ENCODE data around the gene ALG5.

Gene ALG5

DNA sequence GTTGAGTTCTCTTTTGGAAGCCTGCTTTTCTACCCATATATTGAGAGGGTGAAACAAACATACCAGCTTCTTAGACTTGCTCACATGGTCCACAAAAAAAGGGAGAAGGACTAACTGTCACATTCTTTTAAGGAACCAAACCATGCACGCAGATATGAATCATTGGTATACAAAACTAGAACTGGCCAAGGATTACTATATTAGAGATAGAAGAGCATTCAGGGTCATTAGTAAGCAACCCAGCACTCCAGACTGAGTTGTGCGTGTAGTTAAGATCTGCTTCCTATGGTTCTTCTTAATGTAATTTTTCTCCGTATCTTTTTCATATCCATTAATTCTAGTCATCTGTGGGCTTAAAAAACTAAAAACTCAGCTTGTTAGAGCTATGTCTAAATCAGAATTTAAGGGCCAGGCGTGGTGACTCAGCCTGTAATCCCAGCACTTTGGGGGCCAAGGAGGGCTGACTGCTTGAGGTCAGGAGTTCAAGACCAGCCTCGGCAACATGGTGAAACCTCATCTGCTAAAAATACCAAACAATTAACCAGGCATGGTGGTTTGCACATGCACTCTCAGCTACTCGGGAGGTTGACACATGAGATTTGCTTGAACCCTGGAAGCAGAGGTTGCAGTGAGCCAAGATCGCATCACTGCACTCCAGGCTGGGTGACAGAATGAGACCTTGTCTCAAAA lies 19.6 kb downstream of the ALG5 start:
- no peak for DNase-seq (ENCODE audit: low spot score)

- no peak for DNase-seq (ENCODE audit: low spot score)
Observed at GRCh38 chr13:36975172-36975571, 24.0 kb downstream of the ALG5 start.

DNA sequence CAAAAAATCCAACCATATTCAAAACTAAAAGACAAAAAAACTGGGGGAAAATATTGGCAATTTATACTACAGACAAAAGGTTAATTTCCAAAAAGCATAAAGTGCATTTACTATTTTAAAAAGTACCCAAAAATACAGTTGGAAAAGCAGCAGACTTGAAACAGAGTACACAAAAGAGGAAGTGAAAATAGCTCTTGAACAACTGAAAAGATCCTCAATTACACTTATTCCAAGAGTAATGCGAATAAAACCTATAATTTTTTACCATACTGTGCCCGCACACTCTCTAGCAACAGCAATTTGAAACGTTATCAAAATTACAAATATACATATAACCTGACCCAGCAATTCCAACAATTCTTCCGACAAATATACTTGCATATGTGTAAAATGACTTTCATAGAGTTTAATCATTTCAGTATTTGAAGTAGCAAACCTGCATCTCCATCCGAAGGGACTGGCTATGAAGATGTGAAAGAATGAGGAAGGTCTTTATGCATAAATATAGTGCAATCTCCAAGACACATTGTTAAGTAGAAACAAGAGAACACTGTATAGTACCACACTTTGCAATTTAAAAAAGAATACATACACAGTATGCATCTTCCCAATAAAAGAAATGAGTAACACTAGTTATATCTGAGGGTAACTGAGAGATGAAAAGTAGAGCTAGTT lies 25.4 kb downstream of the ALG5 start:
- DNase-seq (ENCODE audit: low spot score) = no peak

GRCh38 chr13:36973009-36973408 lies 26.1 kb downstream of the ALG5 start:
- no peak for DNase-seq (ENCODE audit: low spot score)

GRCh38 chr13:36966404-36966803 lies 32.7 kb downstream of the ALG5 start:
- DNase-seq (ENCODE audit: low spot score) = no peak

- no peak for DNase-seq (ENCODE audit: low spot score)
Observed at GRCh38 chr13:36965767-36966166, 33.4 kb downstream of the ALG5 start.

GRCh38 chr13:36959456-36960116 lies 39.6 kb downstream of the ALG5 start:
- DNase-seq (ENCODE audit: low spot score) = no peak

DNA sequence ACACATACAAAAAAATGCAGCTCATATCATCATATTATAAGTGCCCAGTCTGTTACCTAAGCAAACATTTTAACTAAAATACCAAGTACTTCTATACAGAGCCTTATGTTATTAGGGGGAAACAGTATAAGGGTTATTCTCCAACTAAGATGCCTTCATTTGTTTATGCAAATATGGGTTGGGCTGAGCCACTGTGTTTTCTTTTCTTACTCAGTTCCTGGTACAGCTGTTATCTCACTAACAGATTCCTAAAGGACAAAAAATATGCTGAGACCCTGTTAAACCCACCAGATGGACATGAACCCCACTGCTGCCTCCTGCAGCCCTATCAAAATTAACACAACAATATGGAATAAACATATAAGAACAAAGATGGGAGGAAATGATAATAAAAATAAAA lies 44.6 kb downstream of the ALG5 start:
- DNase-seq (ENCODE audit: low spot score) = no peak

- DNase-seq (ENCODE audit: low spot score) = no peak
Observed at GRCh38 chr13:36950920-36951319, 48.2 kb downstream of the ALG5 start.

DNA sequence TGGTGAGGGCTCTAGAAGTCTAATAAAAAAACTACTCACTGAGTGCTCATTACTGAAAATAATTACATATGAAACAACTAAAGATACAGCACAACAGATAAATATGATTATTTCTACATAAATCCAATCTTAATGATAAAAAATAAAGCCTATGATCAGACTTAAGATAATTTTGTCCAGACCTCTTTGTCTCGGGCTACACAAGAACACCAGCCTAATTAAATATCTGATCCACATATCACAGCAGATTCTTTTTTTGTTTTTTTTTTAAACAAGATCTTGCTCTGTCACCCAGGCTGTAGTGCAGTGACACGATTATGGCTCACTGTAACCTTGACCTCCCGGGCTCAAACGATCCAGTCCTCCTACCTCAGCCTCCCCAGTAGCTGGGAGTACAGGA lies 48.8 kb downstream of the ALG5 start:
- no peak for DNase-seq (ENCODE audit: low spot score)

- peak; percentile 49 for DNase-seq (ENCODE audit: low spot score)
Observed at GRCh38 chr13:36945078-36945477, 54.1 kb downstream of the ALG5 start.

DNA sequence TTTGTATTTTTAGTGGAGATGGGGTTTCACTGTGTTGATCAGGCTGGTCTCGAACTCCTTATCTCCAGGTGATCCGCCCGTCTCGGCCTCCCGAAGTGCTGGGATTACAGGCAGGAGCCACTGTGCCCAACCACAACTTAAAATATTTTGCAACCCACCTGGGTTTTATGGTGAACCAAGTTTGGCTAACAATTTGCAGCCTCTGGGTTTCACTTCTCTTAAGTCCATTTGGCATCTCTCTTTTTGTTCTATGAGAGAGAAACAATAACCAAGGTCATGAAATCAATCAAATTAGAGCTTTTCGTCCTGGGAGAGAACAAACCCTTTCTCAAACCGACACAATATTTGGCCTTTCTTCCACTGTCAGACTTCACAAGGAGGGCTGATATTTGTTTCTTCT lies 73.5 kb downstream of the ALG5 start:
- no peak for DNase-seq (ENCODE audit: low spot score)

DNA sequence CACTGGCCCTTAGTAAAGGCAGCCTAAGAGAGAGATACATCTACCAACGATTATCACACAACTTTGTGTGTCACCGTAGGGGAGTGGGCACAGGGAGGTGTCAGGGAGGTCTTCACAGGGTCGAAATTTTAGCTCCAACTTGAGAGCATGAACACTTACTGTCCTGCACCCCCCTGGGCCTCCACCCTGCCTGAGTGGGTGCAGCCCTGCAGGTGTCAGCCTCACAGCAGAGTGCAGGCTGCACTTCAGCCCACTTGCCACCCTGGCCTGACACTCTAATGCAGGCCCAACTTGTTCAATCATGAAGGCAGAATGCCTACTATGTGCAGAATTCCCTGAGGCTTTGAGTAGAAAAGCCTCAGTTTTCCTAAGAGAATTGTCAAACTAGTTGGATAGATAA lies 75.1 kb downstream of the ALG5 start:
- no peak for DNase-seq (ENCODE audit: low spot score)

DNA sequence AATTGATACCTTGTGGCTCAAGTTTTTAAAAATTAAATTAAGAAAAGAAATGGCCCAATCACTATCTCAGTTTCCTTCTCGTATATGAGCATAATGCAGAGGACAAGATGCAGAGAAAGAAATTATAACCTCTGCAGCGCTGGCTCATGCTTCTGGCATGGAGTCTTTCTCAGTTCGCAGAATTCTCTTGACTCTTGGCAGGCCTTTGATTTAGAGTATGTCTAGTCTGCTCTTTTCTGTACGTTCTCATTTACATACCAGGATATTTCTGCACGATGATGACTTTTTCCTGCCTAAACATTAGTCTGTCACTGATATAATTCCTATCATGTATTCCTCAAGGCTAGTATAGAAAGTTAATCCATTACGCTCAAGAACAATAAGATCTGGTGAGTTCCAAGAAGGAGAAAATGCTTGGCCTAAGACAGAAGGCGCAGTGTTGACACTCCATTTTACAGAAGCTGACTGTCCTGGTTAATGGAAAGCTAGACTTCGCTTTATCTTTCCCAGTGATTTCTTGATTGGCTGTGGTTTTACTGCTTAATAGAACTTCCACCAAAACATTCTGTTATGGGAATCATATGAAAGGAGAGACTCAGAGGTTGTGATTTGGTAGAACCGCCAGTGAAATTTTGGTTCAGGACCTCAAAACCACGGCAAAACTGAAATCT lies 77.4 kb downstream of the ALG5 start:
- no peak for DNase-seq (ENCODE audit: low spot score)

DNA sequence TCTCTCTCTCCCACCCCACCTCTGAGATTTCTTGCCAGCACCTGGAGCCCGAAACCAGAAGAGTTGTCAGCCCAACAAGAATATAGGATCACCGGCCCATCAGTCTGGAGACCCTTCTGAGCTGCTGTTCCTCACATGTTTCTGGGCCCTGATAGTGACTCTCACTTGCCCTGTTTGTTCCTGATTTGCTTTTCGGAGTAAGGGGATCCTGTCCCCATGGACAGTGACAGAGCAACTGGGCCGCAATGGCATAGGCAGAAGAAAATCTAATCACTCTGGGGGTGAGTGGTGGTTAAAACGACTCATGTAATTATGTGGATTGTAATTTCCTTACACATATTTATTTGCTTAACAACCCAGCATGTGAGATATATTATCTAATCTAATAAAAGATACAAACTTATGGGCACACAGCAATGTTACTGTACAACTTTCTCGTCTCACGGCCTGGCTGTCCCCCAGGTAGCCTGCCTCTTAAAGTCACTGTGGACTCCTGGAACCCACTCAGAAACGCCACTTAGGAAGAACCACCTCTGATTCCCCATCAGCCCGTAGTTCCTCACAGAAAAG lies 78.4 kb downstream of the ALG5 start:
- no peak for DNase-seq (ENCODE audit: low spot score)

GRCh38 chr13:36919833-36920615 lies 79.1 kb downstream of the ALG5 start, which contains the start of gene SMAD9:
Gene SMAD9 (minus strand): TSS chr13:36920238. CDS start chr13:36879689, 40,549 bp downstream.
- peak; percentile 51 for DNase-seq (ENCODE audit: low spot score)

GRCh38 chr13:36919171-36919832 lies 79.8 kb downstream of the ALG5 start:
- DNase-seq (ENCODE audit: low spot score) = no peak

GRCh38 chr13:36918246-36919131 lies 80.7 kb downstream of the ALG5 start:
- DNase-seq (ENCODE audit: low spot score) = no peak

DNA sequence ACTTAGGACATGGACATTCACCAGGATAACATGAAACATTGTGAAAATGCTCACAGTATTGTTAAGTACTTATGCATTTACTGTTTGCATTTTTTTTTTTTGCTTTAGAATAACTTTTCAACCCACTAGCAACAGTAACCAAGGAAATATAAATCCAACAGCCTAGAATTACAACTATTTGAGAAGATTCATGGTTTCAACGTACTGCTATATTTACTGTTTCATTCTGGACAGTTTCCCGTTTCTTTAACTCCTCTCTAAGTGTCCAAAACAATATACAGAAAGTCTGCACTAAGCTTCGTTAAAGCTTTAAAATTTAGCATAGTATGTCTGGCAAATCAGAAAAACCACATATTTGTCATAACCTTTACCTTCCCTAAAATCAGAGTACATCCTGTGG lies 81.8 kb downstream of the ALG5 start:
- no peak for DNase-seq (ENCODE audit: low spot score)
